ENCODE measurements around the gene BHLHE41. TPM values are rescaled to one million over a fixed set of nuclear protein-coding genes. Genes with fewer than 3 reads are reported as not detected.

Gene BHLHE41
- total RNA-seq, 1 experiment from 2014 or later: 25.3 TPM

- peak; percentile 93 for DNase-seq (ENCODE audit: low read depth)
These were observed 10.8 kb downstream of the BHLHE41 start for GRCh38 chr12:26113853-26114719.

- DNase-seq (ENCODE audit: low read depth): no peak
These were observed 11.6 kb downstream of the BHLHE41 start for GRCh38 chr12:26113181-26113654.

- peak; percentile 39 for DNase-seq (ENCODE audit: low read depth)
These were observed 12.1 kb downstream of the BHLHE41 start for GRCh38 chr12:26112703-26113147.

GRCh38 chr12:26112232-26112631 lies 12.6 kb downstream of the BHLHE41 start:
- no peak for DNase-seq (ENCODE audit: low read depth)

GRCh38 chr12:26109343-26109881 lies 15.4 kb downstream of the BHLHE41 start:
- DNase-seq (ENCODE audit: low read depth): no peak

GRCh38 chr12:26108915-26109314 lies 15.9 kb downstream of the BHLHE41 start:
- DNase-seq (ENCODE audit: low read depth): no peak

- no peak for DNase-seq (ENCODE audit: low read depth)
These were observed 18.5 kb downstream of the BHLHE41 start for GRCh38 chr12:26106347-26106746.

- DNase-seq (ENCODE audit: low read depth): no peak
These were observed 21.9 kb downstream of the BHLHE41 start for GRCh38 chr12:26102953-26103352.

- no peak for DNase-seq (ENCODE audit: low read depth)
These were observed 23.1 kb downstream of the BHLHE41 start for GRCh38 chr12:26101763-26102162.

- no peak for DNase-seq (ENCODE audit: low read depth)
These were observed 23.5 kb downstream of the BHLHE41 start for GRCh38 chr12:26101350-26101734.

GRCh38 chr12:26100666-26101349 lies 24.0 kb downstream of the BHLHE41 start:
- DNase-seq (ENCODE audit: low read depth): no peak

- DNase-seq (ENCODE audit: low read depth): peak; percentile 86
These were observed 27.6 kb downstream of the BHLHE41 start for GRCh38 chr12:26097046-26097878.

- DNase-seq (ENCODE audit: low read depth): no peak
These were observed 28.8 kb downstream of the BHLHE41 start for GRCh38 chr12:26096036-26096435.

GRCh38 chr12:26095186-26095585 lies 29.7 kb downstream of the BHLHE41 start:
- no peak for DNase-seq (ENCODE audit: low read depth)

GRCh38 chr12:26092346-26093105 lies 32.3 kb downstream of the BHLHE41 start:
- no peak for DNase-seq (ENCODE audit: low read depth)

- DNase-seq (ENCODE audit: low read depth): no peak
These were observed 33.0 kb downstream of the BHLHE41 start for GRCh38 chr12:26091822-26092221.

GRCh38 chr12:26090836-26091510 lies 33.9 kb downstream of the BHLHE41 start:
- peak; percentile 27 for DNase-seq (ENCODE audit: low read depth)

GRCh38 chr12:26088998-26089397 lies 35.8 kb downstream of the BHLHE41 start:
- DNase-seq (ENCODE audit: low read depth): peak; percentile 25

- DNase-seq (ENCODE audit: low read depth): no peak
These were observed 37.9 kb downstream of the BHLHE41 start for GRCh38 chr12:26086936-26087335.

GRCh38 chr12:26080911-26081310 lies 43.9 kb downstream of the BHLHE41 start:
- DNase-seq (ENCODE audit: low read depth): no peak

Measured in Daoy (cell line).